ENCODE measurements around the gene TBC1D14. TPM values are rescaled to one million over a fixed set of nuclear protein-coding genes. Genes with fewer than 3 reads are reported as not detected.
"Not testable (repeated sequence)": the region's sequence is repeated elsewhere in the genome, so short reads cannot be mapped to it uniquely, and the experiment has no call there.

The TBC1D14 gene
- polyA plus RNA-seq (ENCODE audit: insufficient read length), result 46.0 TPM

- peak; percentile 88 for DNase-seq
Measured at GRCh38 chr4:6909113-6909969, at the start of gene TBC1D14. Gene TBC1D14 (plus strand): TSS chr4:6909826. CDS start chr4:6923390, 13,564 bp downstream.

GRCh38 chr4:6868386-6868785, 41.2 kb upstream of the TBC1D14 start:
- no peak for DNase-seq

- DNase-seq, result no peak
Measured at GRCh38 chr4:6869944-6870343, 39.7 kb upstream of the TBC1D14 start.

- DNase-seq, result no peak
Measured at GRCh38 chr4:6873291-6873690, 36.3 kb upstream of the TBC1D14 start.

- no peak for DNase-seq
Measured at GRCh38 chr4:6873792-6874461, 35.7 kb upstream of the TBC1D14 start.

- no peak for DNase-seq
Measured at GRCh38 chr4:6874981-6875380, 34.6 kb upstream of the TBC1D14 start.

- DNase-seq, result no peak
Measured at GRCh38 chr4:6875431-6875831, 34.2 kb upstream of the TBC1D14 start.

- DNase-seq, result no peak
Measured at GRCh38 chr4:6876440-6876839, 33.2 kb upstream of the TBC1D14 start.

- no peak for DNase-seq
Measured at GRCh38 chr4:6877067-6877466, 32.6 kb upstream of the TBC1D14 start.

- no peak for DNase-seq
Measured at GRCh38 chr4:6878451-6879059, 31.1 kb upstream of the TBC1D14 start.

- DNase-seq, result no peak
Measured at GRCh38 chr4:6880691-6881090, 28.9 kb upstream of the TBC1D14 start.

- no peak for DNase-seq
Measured at GRCh38 chr4:6881908-6882307, 27.7 kb upstream of the TBC1D14 start.

- no peak for DNase-seq
Measured at GRCh38 chr4:6884341-6884870, 25.2 kb upstream of the TBC1D14 start.

GRCh38 chr4:6885953-6886557, 23.6 kb upstream of the TBC1D14 start:
- no peak for DNase-seq

GRCh38 chr4:6886886-6887285, 22.7 kb upstream of the TBC1D14 start:
- DNase-seq, result no peak

- DNase-seq, result no peak
Measured at GRCh38 chr4:6887591-6888371, 21.8 kb upstream of the TBC1D14 start.

- DNase-seq, result no peak
Measured at GRCh38 chr4:6888506-6889071, 21.0 kb upstream of the TBC1D14 start.

GRCh38 chr4:6889101-6889735, 20.4 kb upstream of the TBC1D14 start:
- DNase-seq, result no peak

GRCh38 chr4:6889736-6890324, 19.8 kb upstream of the TBC1D14 start:
- DNase-seq, result no peak

GRCh38 chr4:6890358-6890757, 19.3 kb upstream of the TBC1D14 start:
- DNase-seq, result no peak

- DNase-seq, result not testable (repeated sequence)
Measured at GRCh38 chr4:6890971-6891370, 18.7 kb upstream of the TBC1D14 start.
